ENCODE measurements around the gene EHD3. TPM values are rescaled to one million over a fixed set of nuclear protein-coding genes. Genes with fewer than 3 reads are reported as not detected.

EHD3 gene
- total and polyA plus RNA-seq, 2 of the 13 experiments (the other 11 are each of a cell fraction or from before 2014, with no cell fraction given): 0.20 to 0.69 TPM

- Histone ChIP-seq H3K9ac (ENCODE audit: insufficient read depth, low read depth, low read length) (no peak overlapping the region), H3K9me3 (ENCODE audit: low read length) (no peaks in the 10 kb centered on the region), H4K20me1 (ENCODE audit: insufficient read depth, low read length) (no peaks in the 10 kb centered on the region), H3K79me2 (ENCODE audit: insufficient read depth, low read length) (no peaks in the 10 kb centered on the region), H3K4me2 (ENCODE audit: low read depth, low read length) (no peak overlapping the region), H3K27ac (ENCODE audit: extremely low read length, insufficient read depth, low read length) (no peak overlapping the region), H3K36me3 (replicated peaks in 1 of 2; ENCODE audit: control insufficient read depth in 1 of 2, insufficient read depth in 2 of 2, low read length in 2 of 2) (no peaks in the 10 kb centered on the region; a peak in 1 of 5 replicates), H2AFZ (ENCODE audit: low read length) (no peak overlapping the region), H3K4me1 (ENCODE audit: insufficient read depth, low read length) (no peaks in the 10 kb centered on the region), H3K4me3 (replicated peaks in 1 of 3; ENCODE audit: insufficient read depth in 1 of 3, low read depth in 2 of 3, low read length in 3 of 3) (no peak overlapping the region), H3K27me3 (ENCODE audit: control insufficient read depth in 1 of 2, insufficient read depth in 2 of 2, low read length in 2 of 2) (peaks cover 0 to 16% of the 10 kb centered on the region in 2 experiments; a peak in 3 of 5 replicates)
- in situ Hi-C loops (cut with HindIII; ENCODE audit: extremely low pct_ligation_motif_present, low pct_unique_long_range_greater_than_20kb) (no loop called here), intact Hi-C loops (cut with micrococcal nuclease; ENCODE audit: unreplicated experiment) (no loop called here)
- POLR2A ChIA-PET: no interaction called here
- 17% methylated on average over 4 of the region's 4 CpGs for WGBS (ENCODE audit: low lambda C conversion rate)
- FAIRE-seq (no peak), DNase-seq (ENCODE audit: low spot score) (no peak), ATAC-seq (no peak)
- TF ChIP-seq ZNF530 (CRISPR knock-in tag; IDR thresholded peaks at IDR 0.05; ENCODE audit: low read depth) (no peak), CSRNP1 (CRISPR knock-in tag; IDR thresholded peaks at IDR 0.05) (no peak), ZNF614 (CRISPR knock-in tag; IDR thresholded peaks at IDR 0.05; ENCODE audit: borderline replicate concordance) (no peak), ZSCAN5A (CRISPR knock-in tag; IDR thresholded peaks at IDR 0.05; ENCODE audit: borderline replicate concordance) (no peak), ZNF570 (CRISPR knock-in tag; IDR thresholded peaks at IDR 0.05; ENCODE audit: borderline replicate concordance) (no peak)
- CTCF ChIA-PET (ENCODE audit: low intra/inter-chr PET ratio, low total read pairs): no interaction called here
- no TSS peak for BruUV-seq (replicated peaks)
Measured at GRCh38 chr2:31199206-31199605, 34.7 kb upstream of the EHD3 start.

GRCh38 chr2:31200972-31201371 is 33.0 kb upstream of the EHD3 start:
- FAIRE-seq: no peak
- in situ Hi-C loops (cut with HindIII; ENCODE audit: extremely low pct_ligation_motif_present, low pct_unique_long_range_greater_than_20kb) (no loop called here), intact Hi-C loops (cut with micrococcal nuclease; ENCODE audit: unreplicated experiment) (no loop called here)
- Histone ChIP-seq H3K4me1 (ENCODE audit: insufficient read depth, low read length) (no peaks in the 10 kb centered on the region), H2AFZ (ENCODE audit: low read length) (no peak overlapping the region), H3K79me2 (ENCODE audit: insufficient read depth, low read length) (no peaks in the 10 kb centered on the region), H3K27ac (ENCODE audit: extremely low read length, insufficient read depth, low read length) (no peak overlapping the region), H3K36me3 (replicated peaks in 1 of 2; ENCODE audit: control insufficient read depth in 1 of 2, insufficient read depth in 2 of 2, low read length in 2 of 2) (no peaks in the 10 kb centered on the region), H4K20me1 (ENCODE audit: insufficient read depth, low read length) (no peaks in the 10 kb centered on the region), H3K9me3 (ENCODE audit: low read length) (no peaks in the 10 kb centered on the region), H3K4me3 (replicated peaks in 1 of 3; ENCODE audit: insufficient read depth in 1 of 3, low read depth in 2 of 3, low read length in 3 of 3) (no peak overlapping the region), H3K9ac (ENCODE audit: insufficient read depth, low read depth, low read length) (no peak overlapping the region), H3K4me2 (ENCODE audit: low read depth, low read length) (no peak overlapping the region), H3K27me3 (ENCODE audit: control insufficient read depth in 1 of 2, insufficient read depth in 2 of 2, low read length in 2 of 2) (peaks cover 0 to 15% of the 10 kb centered on the region in 2 experiments; a peak in 2 of 5 replicates)
- CTCF ChIA-PET (ENCODE audit: low intra/inter-chr PET ratio, low total read pairs): no interaction called here
- POLR2A ChIA-PET: no interaction called here
- no peak for ATAC-seq
- TF ChIP-seq, protein P1, sequence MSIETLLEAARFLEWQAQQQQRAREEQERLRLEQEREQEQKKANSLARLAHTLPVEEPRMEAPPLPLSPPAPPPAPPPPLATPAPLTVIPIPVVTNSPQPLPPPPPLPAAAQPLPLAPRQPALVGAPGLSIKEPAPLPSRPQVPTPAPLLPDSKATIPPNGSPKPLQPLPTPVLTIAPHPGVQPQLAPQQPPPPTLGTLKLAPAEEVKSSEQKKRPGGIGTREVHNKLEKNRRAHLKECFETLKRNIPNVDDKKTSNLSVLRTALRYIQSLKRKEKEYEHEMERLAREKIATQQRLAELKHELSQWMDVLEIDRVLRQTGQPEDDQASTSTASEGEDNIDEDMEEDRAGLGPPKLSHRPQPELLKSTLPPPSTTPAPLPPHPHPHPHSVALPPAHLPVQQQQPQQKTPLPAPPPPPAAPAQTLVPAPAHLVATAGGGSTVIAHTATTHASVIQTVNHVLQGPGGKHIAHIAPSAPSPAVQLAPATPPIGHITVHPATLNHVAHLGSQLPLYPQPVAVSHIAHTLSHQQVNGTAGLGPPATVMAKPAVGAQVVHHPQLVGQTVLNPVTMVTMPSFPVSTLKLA (IDR thresholded peaks at IDR 0.05): peak; percentile 96
- no peak for TF ChIP-seq SSRP1 (CRISPR knock-in tag; IDR thresholded peaks at IDR 0.05)
- DNase-seq (ENCODE audit: low spot score): no peak
- BruUV-seq (replicated peaks): no TSS peak
- WGBS (ENCODE audit: low lambda C conversion rate): 29% methylated on average over 9 of the region's 9 CpGs

Measured in HepG2 (cell line).